Keratinocyte (primary cell): ENCODE measurements around the gene TRAF2. TPM values are rescaled to one million over a fixed set of nuclear protein-coding genes. Genes with fewer than 3 reads are reported as not detected.

Source experiments
- DNase-seq: peaks from one replicate; pipeline ENCODE4 v3.0.0-alpha.2; 2011; ENCODE audit warnings: low read depth, missing footprints, low spot score
- FAIRE-seq: peaks from 2 replicates; lab custom pipeline; 2011; peaks lifted over from hg19 to GRCh38; lab: Jason Lieb, UNC
- H2AFZ ChIP-seq: 2 replicates; pipeline ENCODE4 v1.6.0; 2012; ENCODE audit warnings: low read length, control low read depth, inconsistent platforms; ENCODE audit not compliant: control insufficient read depth
- H3K27ac ChIP-seq: 2 replicates; pipeline ENCODE4 v1.5.1; 2011; ENCODE audit warnings: low read length; ENCODE audit not compliant: control insufficient read depth, insufficient read depth
- H3K27me3 ChIP-seq: 3 replicates; pipeline ENCODE4 v1.6.0; 2011; ENCODE audit warnings: low read length; ENCODE audit not compliant: control insufficient read depth, insufficient read depth; ENCODE audit errors: extremely low read depth
- H3K36me3 ChIP-seq, 2 experiments: 2 replicates in 1 of 2; 3 replicates in 1 of 2; pipeline ENCODE4 v1.5.1; 2011; ENCODE audit warnings: low read length in 2 of 2, mild to moderate bottlenecking in 1 of 2; ENCODE audit not compliant: control insufficient read depth in 2 of 2, insufficient read depth in 2 of 2; ENCODE audit errors: extremely low read depth in 1 of 2
- H3K4me1 ChIP-seq: 3 replicates; pipeline ENCODE4 v1.5.1; 2011; ENCODE audit warnings: low read length; ENCODE audit not compliant: control insufficient read depth, insufficient read depth; ENCODE audit errors: extremely low read depth
- H3K4me2 ChIP-seq: 3 replicates; pipeline ENCODE4 v1.6.0; 2011; ENCODE audit warnings: low read depth, low read length; ENCODE audit not compliant: control insufficient read depth, insufficient read depth; ENCODE audit errors: extremely low read depth
- H3K4me3 ChIP-seq, 3 experiments: fragments of 200-600 bp in 1 of 3; sonication (generic) in 1 of 3; 2 replicates in 2 of 3; 3 replicates in 1 of 3; pipeline ENCODE4 v1.5.1; 2011 to 2016; ENCODE audit warnings: low read length in 3 of 3, mild to moderate bottlenecking in 3 of 3, control low read depth in 2 of 3, inconsistent platforms in 1 of 3, low read depth in 1 of 3, mixed read lengths in 1 of 3, mixed run types in 1 of 3, moderate library complexity in 1 of 3; ENCODE audit not compliant: control insufficient read depth in 2 of 3, insufficient read depth in 2 of 3; ENCODE audit errors: extremely low read depth in 1 of 3
- H3K79me2 ChIP-seq: 2 replicates; pipeline ENCODE4 v1.6.0; 2012; ENCODE audit warnings: low read length; ENCODE audit not compliant: control insufficient read depth, insufficient read depth
- H3K9ac ChIP-seq: 3 replicates; pipeline ENCODE4 v1.6.0; 2011; ENCODE audit warnings: low read length; ENCODE audit not compliant: control insufficient read depth, insufficient read depth; ENCODE audit errors: extremely low read depth
- H3K9me1 ChIP-seq: 3 replicates; pipeline ENCODE4 v1.6.0; 2011; ENCODE audit warnings: low read length; ENCODE audit not compliant: control insufficient read depth, insufficient read depth; ENCODE audit errors: extremely low read depth
- H3K9me3 ChIP-seq: 2 replicates; pipeline ENCODE4 v1.5.1; 2012; ENCODE audit warnings: low read depth, low read length; ENCODE audit not compliant: control insufficient read depth
- H4K20me1 ChIP-seq: 3 replicates; pipeline ENCODE4 v1.6.0; 2011; ENCODE audit warnings: low read length; ENCODE audit not compliant: control insufficient read depth, insufficient read depth; ENCODE audit errors: extremely low read depth
- EZH2 ChIP-seq: IDR thresholded peaks from one replicate; pipeline ENCODE4 v1.6.1; 2012; ENCODE audit warnings: inconsistent platforms, mild to moderate bottlenecking, low read length, moderate library complexity
- dilution Hi-C: fragments of 300-500 bp; cut with MboI; formaldehyde crosslinking; loops from one replicate; pipeline ENCODE4 v1.7.0; 2020; ENCODE audit warnings: low sequenced_read_pairs; ENCODE audit not compliant: extremely low pct_ligation_motif_present
- polyA plus RNA-seq, 5 experiments: library from polyadenylated mRNA; depleted of rRNA in 3 of 5; stranded (reverse) in 3 of 5; stranded (forward) in 1 of 5; unstranded in 1 of 5; fragments of >200 nt; gene quantifications; 1 replicate in 1 of 5; 2 replicates in 3 of 5; 3 replicates in 1 of 5; pipeline versions ENCODE4 v1.2.1 to v1.2.3, GENCODE V29; 2011 to 2012; ENCODE audit warnings: missing spikeins in 2 of 5, low read depth in 1 of 5, low replicate concordance in 1 of 5
- TF ChIP-seq, protein P1 (sequence below), 3 experiments: IDR thresholded peaks in 1 of 3; conservative IDR thresholded peaks in 1 of 3; optimal IDR thresholded peaks in 1 of 3; 2 replicates in 2 of 3; 3 replicates in 1 of 3; pipeline versions ENCODE3 to v1.5.1; 2011; ENCODE audit warnings: low read length in 3 of 3, mild to moderate bottlenecking in 3 of 3, moderate library complexity in 2 of 3, control low read depth in 1 of 3, inconsistent platforms in 1 of 3; ENCODE audit not compliant: insufficient read depth in 2 of 3; ENCODE audit errors: extremely low read depth in 1 of 3

Gene TRAF2
- polyA plus RNA-seq, 1 donor (not counting 4 experiments of a cell fraction or from before 2014, with no cell fraction given) = 9.9 TPM

DNA sequence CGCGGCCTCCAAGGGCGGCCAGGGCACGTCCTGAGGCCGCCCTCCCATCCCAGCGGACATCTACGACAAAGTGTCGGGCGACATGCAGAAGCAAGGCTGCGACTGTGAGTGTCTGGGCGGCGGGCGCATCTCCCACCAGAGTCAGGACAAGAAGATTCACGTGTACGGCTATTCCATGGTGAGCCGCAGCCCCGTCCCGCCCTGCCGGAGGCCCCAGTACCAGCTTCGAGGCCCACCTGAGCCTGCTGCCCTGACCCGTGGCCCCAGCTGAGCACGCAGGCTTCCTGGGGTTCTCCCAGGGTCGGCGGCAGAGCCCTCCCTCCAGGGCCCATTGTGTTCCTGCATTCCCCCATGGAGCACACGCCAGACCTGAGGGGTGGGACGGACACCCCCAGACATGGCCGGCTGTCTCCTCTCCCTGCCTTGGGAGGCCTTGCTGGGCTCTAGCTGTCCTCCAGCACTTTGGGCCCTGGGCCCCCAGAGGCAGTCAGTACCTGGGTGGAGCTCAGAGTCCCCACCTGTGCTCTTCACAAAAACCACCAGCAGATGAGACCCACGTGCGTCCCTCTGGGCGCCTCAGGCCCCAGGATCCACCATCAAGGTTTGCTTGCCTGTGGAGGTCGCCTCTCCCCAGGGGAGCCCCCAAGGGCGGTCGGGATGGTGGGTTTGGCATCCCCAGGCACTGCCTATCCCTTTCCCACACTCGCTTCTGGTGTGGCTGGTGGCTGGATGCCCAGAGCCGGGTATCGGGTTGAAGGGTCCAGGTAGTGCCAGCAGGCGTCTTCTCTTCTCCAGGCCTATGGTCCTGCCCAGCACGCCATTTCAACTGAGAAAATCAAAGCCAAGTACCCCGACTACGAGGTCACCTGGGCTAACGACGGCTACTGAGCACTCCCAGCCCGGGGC, 36.1 kb upstream of the TRAF2 start:
- H3K79me2 ChIP-seq = peaks cover 6% of the 10 kb centered on the region
- peaks cover 3 to 17% of the 10 kb centered on the region in 2 experiments for H3K36me3 ChIP-seq
- peaks cover 6% of the 10 kb centered on the region for H4K20me1 ChIP-seq
- no peak overlapping the region for H2AFZ ChIP-seq
- peak overlapping the region; percentile 74 to 93 (median 84) for H3K4me3 ChIP-seq
- dilution Hi-C loops = no loop called here
- H3K4me1 ChIP-seq = peaks cover 9% of the 10 kb centered on the region
- peak overlapping the region; percentile 88 for H3K9ac ChIP-seq
- H3K4me2 ChIP-seq = peak overlapping the region; percentile 91
- FAIRE-seq (no peak), DNase-seq (no peak)
- no peaks in the 10 kb centered on the region for H3K9me1 ChIP-seq
- peaks cover 31% of the 10 kb centered on the region for H3K27me3 ChIP-seq
- H3K27ac ChIP-seq = no peak overlapping the region
- no peaks in the 10 kb centered on the region for H3K9me3 ChIP-seq
- TF ChIP-seq, protein P1, sequence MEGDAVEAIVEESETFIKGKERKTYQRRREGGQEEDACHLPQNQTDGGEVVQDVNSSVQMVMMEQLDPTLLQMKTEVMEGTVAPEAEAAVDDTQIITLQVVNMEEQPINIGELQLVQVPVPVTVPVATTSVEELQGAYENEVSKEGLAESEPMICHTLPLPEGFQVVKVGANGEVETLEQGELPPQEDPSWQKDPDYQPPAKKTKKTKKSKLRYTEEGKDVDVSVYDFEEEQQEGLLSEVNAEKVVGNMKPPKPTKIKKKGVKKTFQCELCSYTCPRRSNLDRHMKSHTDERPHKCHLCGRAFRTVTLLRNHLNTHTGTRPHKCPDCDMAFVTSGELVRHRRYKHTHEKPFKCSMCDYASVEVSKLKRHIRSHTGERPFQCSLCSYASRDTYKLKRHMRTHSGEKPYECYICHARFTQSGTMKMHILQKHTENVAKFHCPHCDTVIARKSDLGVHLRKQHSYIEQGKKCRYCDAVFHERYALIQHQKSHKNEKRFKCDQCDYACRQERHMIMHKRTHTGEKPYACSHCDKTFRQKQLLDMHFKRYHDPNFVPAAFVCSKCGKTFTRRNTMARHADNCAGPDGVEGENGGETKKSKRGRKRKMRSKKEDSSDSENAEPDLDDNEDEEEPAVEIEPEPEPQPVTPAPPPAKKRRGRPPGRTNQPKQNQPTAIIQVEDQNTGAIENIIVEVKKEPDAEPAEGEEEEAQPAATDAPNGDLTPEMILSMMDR (optimal IDR thresholded peaks at IDR 0.05 in 1 of 3, IDR thresholded peaks at IDR 0.05 in 1 of 3, conservative IDR thresholded peaks at IDR 0.05 in 1 of 3; ENCODE audit: extremely low read depth in 1 of 3, insufficient read depth in 2 of 3, low read length in 3 of 3) = no peak
- TF ChIP-seq EZH2 = no peak

DNA sequence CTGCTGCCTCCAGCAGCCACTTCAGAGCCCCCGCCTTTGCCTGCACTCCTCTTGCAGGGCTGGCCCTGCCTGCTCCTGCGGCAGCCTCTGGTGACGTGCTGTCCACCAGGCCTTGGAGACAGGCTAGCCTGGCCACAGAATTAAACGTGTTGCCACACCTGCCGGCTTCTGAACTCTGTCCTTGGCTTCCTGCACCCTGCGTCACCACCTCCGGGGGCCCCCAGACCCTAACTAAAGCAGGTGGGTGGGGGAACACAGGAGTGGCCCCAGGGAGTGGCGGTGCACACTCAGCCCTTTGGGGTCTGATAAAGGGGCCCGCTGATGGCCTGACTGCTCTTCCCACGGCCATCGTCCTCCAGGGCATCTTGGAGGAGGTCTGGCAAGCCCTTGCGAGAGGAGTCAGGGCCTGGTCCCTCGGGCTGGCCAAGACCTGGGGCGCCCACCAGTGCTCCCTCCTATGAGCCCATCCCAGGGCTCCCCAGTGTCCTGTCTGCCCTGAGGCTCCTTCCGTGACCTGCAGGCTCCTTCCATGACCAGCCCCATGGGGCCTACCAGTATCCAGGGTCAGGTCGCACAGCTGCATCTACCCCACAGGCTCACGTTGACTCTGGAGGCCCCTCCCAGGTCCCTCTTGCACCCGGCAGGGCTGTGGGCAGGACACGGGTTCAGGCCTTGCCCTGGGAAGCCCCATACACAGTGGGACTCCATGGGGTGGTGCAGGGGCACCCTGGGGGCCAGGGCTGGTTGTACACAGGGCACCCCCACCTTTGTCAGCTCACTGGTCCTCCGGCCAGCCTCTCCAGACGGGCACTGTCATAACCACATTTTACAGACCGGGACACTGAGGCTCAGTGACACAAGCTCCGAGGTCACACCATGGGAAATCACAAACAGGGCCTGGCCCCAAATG, 35.2 kb upstream of the TRAF2 start:
- no peak for TF ChIP-seq EZH2
- TF ChIP-seq, protein P1 (optimal IDR thresholded peaks at IDR 0.05 in 1 of 3, IDR thresholded peaks at IDR 0.05 in 1 of 3, conservative IDR thresholded peaks at IDR 0.05 in 1 of 3; ENCODE audit: extremely low read depth in 1 of 3, insufficient read depth in 2 of 3, low read length in 3 of 3) = no peak
- Histone ChIP-seq H3K9ac (no peak overlapping the region), H3K79me2 (peaks cover 6% of the 10 kb centered on the region), H3K27ac (no peak overlapping the region), H3K9me1 (no peaks in the 10 kb centered on the region), H2AFZ (no peak overlapping the region), H4K20me1 (peaks cover 6% of the 10 kb centered on the region), H3K36me3 (peaks cover 3 to 17% of the 10 kb centered on the region in 2 experiments), H3K9me3 (no peaks in the 10 kb centered on the region), H3K27me3 (peaks cover 22% of the 10 kb centered on the region), H3K4me1 (peaks cover 9% of the 10 kb centered on the region), H3K4me2 (no peak overlapping the region), H3K4me3 (no peak overlapping the region)
- no peak for DNase-seq
- dilution Hi-C loops = no loop called here
- no peak for FAIRE-seq
